C4-2B (cell line): ENCODE data around the gene TFDP1.

Source experiments
- H3K27ac ChIP-seq: fragments of 450-650 bp; 2 replicates; pipeline ENCODE4 v1.5.1; 2017
- CTCF ChIP-seq: fragments of 450-650 bp; conservative IDR thresholded peaks from 2 replicates; pipeline ENCODE4 v1.5.1; 2017; ENCODE audit warnings: mild to moderate bottlenecking
- ZFX ChIP-seq: fragments of 450-650 bp; IDR thresholded peaks from 2 replicates; pipeline ENCODE4 v1.6.1; 2017

The TFDP1 gene

GRCh38 chr13:113607056-113607888 is 22.7 kb downstream of the TFDP1 start:
- no peak for TF ChIP-seq ZFX
- TF ChIP-seq CTCF, result no peak
- H3K27ac ChIP-seq, result no peak overlapping the region

DNA sequence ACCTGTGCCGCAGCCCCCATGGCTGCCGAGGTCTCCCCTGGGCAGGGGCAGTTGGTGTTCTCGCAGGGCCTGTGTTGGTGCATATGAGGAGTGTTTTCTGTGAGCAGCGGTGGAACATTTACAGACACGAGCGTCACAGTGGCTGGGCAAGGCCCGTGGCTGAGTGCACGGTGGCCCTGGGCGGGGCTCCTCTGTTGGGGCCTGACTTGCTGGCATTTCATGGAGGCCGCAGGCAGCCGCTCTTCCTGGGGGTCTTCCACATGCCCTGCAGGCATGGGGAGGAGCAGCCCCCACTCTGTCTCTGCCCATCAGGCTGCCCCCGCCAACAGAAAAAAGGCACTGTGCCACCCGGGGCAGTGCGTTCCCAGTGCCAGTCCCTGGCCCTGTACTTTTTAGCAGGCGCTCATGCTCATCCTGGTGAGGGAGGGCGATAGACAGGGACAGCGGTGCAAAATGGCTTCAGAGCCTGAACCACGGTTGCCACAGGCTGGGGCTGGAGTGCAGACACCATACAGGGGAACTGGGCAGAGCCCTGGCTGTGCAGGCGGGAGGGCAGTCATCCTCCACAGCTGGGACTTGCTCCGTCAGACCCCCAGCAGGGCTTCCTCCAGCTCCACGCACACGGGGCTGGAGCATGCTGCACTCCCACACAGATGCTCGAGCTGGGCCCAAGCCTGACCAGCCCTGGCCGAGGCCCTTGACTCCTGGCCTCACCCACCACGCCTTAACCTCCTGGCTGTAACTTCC is 23.5 kb downstream of the TFDP1 start:
- no peak for TF ChIP-seq CTCF
- no peak overlapping the region for H3K27ac ChIP-seq

DNA sequence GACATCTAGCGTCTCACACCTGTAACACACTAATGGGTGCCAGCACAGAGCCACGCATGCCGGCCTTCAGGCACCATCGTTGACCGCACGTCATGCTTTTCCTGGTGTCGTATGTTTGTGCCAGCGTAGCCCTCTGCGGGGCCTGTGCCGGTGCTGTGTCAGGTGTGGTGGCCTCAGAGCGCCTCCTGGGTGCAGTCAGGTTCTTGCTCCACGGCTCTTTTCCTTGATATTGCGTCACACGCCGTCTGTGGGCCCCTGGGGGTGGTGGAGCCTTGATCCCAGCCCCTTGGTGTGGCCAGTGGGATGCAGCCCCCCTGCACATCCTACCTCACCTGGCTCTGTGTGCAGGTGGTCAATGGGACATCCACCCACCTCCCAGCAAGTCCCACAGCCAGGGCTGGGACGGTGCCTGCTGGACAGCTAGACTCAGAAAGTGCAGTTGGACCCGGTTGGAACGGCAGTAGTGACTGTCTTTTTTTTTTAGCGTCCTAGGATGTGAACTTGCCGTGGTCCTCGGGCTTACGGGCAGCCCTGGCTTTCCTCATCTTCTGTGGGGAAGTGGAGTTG is 24.5 kb downstream of the TFDP1 start:
- TF ChIP-seq CTCF (no peak), ZFX (no peak)
- H3K27ac ChIP-seq, result no peak overlapping the region

- no peak overlapping the region for H3K27ac ChIP-seq
- TF ChIP-seq ZFX (no peak), CTCF (no peak)
Observed at GRCh38 chr13:113609616-113610015, 25.1 kb downstream of the TFDP1 start.

DNA sequence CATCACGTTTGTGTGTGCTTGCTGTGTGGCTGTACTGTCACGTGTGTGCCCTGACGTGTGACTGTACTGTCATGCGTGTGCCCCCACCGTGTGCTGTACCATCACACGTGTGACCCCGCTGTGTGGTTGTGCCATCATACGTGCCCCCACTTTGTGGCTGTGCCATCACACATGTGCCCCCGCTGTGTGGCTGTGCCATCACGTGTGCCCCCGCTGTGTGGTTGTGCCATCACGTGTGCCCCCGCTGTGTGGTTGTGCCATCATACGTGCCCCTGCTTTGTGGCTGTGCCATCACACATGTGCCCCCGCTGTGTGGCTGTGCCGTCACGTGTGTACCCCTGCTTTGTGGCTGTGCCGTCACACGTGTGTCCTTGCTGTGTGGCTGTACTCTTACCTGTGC is 25.7 kb downstream of the TFDP1 start:
- TF ChIP-seq CTCF (no peak), ZFX (no peak)
- H3K27ac ChIP-seq, result no peak overlapping the region

- H3K27ac ChIP-seq, result no peak overlapping the region
- TF ChIP-seq ZFX (no peak), CTCF (no peak)
Observed at GRCh38 chr13:113611996-113612395, 27.4 kb downstream of the TFDP1 start.

- TF ChIP-seq ZFX, result no peak
- no peak overlapping the region for H3K27ac ChIP-seq
Observed at GRCh38 chr13:113612607-113613006, 28.1 kb downstream of the TFDP1 start.
